ENCODE data around the gene ATP10B.
"Not testable (repeated sequence)": the region's sequence is repeated elsewhere in the genome, so short reads cannot be mapped to it uniquely, and the experiment has no call there.

ATP10B gene

GRCh38 chr5:160749026-160749425, 103.0 kb downstream of the ATP10B start:
- DNase-seq = no peak

- DNase-seq = no peak
These were observed 104.0 kb downstream of the ATP10B start for GRCh38 chr5:160747987-160748386.

- DNase-seq = no peak
These were observed 104.5 kb downstream of the ATP10B start for GRCh38 chr5:160747559-160747958.

- no peak for DNase-seq
These were observed 107.5 kb downstream of the ATP10B start for GRCh38 chr5:160744268-160745101.

DNA sequence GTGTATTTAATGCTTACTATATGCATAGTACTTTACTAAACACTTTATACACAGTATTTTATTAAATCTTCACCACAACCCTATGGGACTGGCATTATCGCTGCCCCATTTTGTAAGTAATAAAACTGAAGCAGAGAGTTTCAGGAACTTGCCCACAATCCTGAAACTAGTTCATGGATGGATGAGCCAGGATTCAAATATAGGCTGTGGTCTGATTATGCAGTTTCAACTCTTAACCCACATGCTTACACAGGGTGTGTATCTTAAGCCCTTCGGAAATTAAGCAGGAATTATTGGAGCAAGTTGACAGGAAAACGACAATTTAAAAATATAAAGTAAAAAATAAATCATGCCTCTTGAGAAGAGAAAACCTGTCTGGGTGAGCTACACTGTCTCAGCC, 109.0 kb downstream of the ATP10B start:
- DNase-seq = no peak

DNA sequence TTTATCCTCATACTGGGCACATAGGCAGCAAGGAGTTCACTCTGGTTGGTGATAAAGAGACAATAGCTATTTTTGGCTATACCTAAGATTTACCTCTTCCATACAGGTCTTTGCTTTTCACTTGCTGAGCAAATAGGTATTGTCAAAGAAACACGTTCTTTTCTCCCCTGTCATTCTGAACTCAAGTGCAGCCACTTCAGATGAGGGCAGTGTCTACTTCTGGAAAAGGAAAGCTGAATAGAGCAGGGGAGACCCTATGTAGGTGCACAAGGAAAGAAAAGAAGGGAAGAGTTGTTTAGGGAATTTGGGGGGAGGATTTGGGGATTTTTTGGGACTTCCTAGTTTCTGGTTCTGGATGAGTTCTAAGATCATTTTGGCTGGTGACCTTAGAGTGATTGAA, 109.6 kb downstream of the ATP10B start:
- DNase-seq = no peak

GRCh38 chr5:160727296-160727997, 124.6 kb downstream of the ATP10B start:
- DNase-seq = no peak

GRCh38 chr5:160726721-160727120, 125.3 kb downstream of the ATP10B start:
- no peak for DNase-seq

DNA sequence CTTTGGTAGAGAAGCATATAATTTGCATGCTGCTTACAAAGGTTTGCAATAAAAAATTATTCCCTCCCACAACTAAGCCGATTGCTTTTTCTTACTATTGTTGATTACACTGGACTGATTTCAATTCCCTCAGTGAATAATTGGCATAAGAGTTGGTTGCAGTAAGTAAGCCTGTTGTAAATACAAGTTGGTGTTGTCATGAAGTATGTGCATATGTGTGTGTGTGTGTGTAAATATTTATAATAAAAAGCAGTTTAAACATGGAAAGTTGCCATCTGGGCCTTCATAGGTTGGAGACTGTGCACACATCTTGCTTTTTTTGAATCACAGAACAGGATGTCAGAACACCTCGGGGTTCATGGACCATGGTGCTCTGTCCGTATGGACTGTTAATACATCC, 131.2 kb downstream of the ATP10B start:
- no peak for DNase-seq

DNA sequence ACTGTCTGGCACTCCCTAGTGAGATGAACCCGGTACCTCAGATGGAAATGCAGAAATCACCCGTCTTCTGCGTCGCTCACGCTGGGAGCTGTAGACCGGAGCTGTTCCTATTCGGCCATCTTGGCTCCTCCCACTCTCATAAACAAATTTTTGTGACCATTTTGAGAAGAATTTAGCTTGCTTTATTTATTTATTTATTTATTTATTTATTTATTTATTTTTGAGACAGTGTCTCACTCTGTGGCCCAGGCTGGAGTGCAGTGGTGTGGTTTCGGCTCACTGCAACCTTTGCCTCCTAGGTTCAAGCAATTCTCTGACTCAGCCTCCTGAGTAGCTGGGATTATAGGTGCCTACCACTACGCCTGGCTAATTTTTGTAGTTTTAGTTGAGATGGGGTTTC, 136.5 kb downstream of the ATP10B start:
- DNase-seq = not testable (repeated sequence)

DNA sequence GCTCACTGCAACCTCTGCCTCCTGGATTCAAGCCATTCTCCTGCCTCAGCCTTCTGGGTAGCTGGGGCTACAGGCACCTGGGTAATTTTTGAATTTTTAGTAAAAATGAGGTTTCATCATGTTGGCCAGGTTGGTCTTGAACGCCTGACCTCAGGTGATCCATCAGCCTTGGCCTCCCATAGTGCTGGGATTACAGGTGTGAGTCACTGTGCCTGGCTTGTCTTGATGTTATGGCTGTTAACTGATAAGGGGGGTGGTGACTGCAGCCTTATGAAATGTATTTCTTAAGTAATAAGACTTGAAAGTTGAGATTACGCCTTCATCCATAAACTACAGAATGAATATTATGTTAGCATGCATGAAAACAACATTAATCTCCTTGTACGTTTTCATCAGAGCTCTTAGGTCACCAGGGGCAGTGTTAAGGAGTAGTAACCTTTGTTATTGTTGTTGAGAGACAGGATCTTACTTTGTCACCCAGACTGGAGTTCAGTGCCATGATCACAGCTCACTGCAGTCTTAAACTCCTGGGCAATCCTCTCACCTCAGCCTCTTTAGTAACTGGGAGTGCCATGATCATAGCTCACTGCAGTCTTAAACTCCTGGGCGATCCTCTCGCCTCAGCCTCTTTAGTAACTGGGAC, 148.3 kb downstream of the ATP10B start:
- no peak for DNase-seq

GRCh38 chr5:160702934-160703333, 149.1 kb downstream of the ATP10B start:
- no peak for DNase-seq

DNA sequence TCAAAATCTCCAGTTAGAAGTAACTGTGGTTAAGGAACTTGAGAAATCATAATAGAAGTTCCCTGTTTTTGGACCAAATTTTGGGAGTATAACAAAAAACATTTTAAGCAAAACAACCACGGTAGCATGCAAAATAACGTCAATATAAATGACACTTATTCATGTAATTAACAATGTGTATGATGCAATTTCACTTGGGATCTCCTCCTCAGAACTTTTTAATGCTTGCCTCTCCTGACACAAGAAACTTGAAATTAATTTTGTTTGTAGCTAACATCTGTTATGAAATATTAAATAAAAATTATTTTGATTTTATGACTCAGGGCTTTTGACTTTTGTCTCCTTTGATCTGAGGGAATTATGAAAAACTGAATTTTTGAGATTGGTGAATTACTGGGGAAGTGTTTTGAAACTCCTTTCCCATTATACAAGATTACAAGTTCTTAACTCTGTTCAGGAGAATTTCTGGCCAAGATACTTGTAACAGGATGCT, 149.7 kb downstream of the ATP10B start:
- DNase-seq = no peak

DNA sequence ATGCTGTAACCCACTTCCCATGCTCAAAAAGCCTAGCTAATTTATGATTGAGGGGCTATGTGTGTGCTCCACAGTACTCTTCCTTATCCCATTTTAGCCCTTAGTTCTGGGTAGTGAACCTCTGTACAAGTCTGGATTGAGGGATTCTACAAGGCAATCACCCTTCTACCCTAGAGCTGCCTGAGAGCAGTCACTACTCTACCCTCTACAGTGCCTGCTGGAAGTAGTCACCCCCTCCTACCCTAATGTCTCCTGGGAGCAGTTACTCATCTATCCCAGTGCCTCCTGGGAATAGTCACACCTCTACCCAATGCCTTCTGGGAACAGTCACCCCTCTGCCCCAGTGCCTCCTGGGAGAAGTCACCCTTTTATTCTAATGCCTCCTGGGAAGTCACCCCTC, 150.6 kb downstream of the ATP10B start:
- DNase-seq = no peak

- DNase-seq = no peak
These were observed 152.7 kb downstream of the ATP10B start for GRCh38 chr5:160699301-160699700.

DNA sequence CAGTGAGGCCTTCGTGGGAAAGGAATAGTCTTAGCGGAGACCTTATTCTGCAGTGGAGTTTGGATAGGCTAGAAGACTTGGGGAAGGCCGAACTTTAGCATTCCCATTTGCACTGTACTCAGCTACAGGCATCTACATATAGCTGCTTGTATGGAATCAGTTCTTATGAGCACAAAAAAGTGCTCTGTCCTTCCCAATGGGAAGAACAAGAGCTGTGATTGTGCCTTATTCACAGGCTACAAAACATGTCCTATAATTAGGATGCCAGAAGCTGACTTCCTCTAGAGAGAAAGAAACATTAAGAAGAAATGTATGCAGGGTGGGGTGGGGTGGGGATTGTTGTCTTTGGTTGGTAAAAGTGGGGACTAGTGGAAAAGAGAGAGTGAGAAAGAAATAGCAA, 154.7 kb downstream of the ATP10B start:
- DNase-seq = no peak

- DNase-seq = no peak
These were observed 157.1 kb downstream of the ATP10B start for GRCh38 chr5:160694896-160695295.

- DNase-seq = no peak
These were observed 158.1 kb downstream of the ATP10B start for GRCh38 chr5:160693831-160694465.

DNA sequence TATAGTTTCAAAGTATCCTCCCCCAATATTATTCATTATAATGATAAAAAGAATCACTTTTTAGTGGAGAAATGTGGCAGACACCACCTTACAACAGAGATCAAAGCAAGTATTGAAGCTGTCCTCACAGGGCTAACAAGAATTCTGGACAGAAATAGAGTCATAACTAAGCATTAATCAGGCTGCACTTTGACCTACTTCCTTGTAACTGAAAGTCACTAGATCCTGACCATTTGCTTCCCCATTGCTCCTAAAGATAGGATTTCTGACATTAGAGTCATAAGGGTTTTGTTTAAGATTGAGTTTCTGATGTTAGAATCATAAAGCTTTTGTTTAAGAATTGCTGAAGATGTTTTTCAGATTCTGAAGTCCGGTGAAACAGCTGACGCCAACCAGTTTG, 159.7 kb downstream of the ATP10B start:
- DNase-seq = no peak

- DNase-seq = no peak
These were observed 166.3 kb downstream of the ATP10B start for GRCh38 chr5:160685695-160686094.

GRCh38 chr5:160685219-160685618, 166.8 kb downstream of the ATP10B start:
- DNase-seq = no peak

DNA sequence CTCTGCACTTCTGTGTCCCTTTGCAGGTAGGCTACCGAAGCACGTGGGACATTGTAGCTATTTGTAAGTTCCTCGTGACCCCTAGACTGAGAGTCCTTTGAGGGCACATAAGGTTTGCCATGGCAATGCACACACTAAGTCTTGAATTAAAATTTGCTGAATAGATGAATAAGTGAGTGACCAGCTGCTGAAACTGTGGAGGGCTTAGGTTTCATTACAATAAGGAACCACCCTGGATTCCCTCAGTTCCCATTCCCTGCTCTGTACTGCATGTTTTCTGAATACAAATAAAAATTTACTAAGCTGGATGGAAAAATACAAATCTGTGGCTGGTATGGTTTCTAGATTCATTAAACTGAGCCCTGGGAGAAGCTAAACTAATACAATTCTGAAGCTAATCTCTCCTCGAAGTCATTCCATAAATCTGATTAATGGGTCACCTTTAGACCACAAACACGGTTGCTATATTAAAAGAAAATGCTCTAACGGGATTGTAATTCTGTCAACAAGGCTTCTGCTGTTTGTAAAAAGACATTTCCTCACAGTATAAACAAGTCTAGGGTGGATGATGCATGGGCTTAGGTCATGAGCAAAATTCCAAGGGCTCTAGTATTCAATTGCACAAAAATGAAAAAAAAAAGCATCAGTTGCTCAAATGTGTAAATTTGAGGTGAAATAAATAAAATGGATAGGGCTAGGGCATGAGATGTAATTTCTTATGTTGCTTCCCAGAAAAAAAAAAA, 172.3 kb downstream of the ATP10B start:
- DNase-seq = no peak

- DNase-seq = no peak
These were observed 176.0 kb downstream of the ATP10B start for GRCh38 chr5:160675988-160676387.

Measured in activated CD4-positive, CD25-positive, alpha-beta regulatory T cell (primary cell).